ENCODE measurements around the gene PLEKHA8.

Gene PLEKHA8

GRCh38 chr7:30157204-30157603 is 129.0 kb downstream of the PLEKHA8 start:
- in situ Hi-C loops (cut with HindIII; ENCODE audit: low sequenced_read_pairs) = no loop called here
- TF ChIP-seq, protein P1, sequence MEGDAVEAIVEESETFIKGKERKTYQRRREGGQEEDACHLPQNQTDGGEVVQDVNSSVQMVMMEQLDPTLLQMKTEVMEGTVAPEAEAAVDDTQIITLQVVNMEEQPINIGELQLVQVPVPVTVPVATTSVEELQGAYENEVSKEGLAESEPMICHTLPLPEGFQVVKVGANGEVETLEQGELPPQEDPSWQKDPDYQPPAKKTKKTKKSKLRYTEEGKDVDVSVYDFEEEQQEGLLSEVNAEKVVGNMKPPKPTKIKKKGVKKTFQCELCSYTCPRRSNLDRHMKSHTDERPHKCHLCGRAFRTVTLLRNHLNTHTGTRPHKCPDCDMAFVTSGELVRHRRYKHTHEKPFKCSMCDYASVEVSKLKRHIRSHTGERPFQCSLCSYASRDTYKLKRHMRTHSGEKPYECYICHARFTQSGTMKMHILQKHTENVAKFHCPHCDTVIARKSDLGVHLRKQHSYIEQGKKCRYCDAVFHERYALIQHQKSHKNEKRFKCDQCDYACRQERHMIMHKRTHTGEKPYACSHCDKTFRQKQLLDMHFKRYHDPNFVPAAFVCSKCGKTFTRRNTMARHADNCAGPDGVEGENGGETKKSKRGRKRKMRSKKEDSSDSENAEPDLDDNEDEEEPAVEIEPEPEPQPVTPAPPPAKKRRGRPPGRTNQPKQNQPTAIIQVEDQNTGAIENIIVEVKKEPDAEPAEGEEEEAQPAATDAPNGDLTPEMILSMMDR (IDR thresholded peaks at IDR 0.05; ENCODE audit: low read depth, low read length) = no peak
- H3K4me3 ChIP-seq (ENCODE audit: low read depth, low read length) = no peak overlapping the region
- DNase-seq (ENCODE audit: low read depth, low spot score) = no peak

DNA sequence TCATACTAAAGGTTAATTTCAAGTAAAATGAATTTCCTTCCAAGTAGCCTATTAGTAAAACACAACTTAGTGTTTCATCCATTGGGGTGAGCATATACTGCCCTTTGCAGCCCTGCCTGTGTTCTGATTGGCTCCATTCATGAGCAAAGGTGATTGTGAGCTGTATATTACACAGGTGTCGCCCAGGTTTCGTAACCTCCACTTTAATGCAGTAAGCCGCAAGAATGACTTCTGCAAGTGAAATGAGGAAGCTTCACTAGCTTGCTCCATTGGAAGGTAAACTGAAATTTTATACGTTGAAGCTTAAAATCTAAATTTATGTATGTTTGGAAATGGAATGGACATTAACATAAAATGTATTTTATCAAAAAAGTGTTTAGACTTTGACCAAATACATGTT is 131.0 kb downstream of the PLEKHA8 start:
- in situ Hi-C loops (cut with HindIII; ENCODE audit: low sequenced_read_pairs) = no loop called here
- TF ChIP-seq, protein P1 (IDR thresholded peaks at IDR 0.05; ENCODE audit: low read depth, low read length) = no peak
- no peak overlapping the region for H3K4me3 ChIP-seq (ENCODE audit: low read depth, low read length)
- no peak for DNase-seq (ENCODE audit: low read depth, low spot score)

GRCh38 chr7:30159698-30160143 is 131.5 kb downstream of the PLEKHA8 start:
- in situ Hi-C loops (cut with HindIII; ENCODE audit: low sequenced_read_pairs) = no loop called here
- DNase-seq (ENCODE audit: low read depth, low spot score) = peak; percentile 49
- TF ChIP-seq, protein P1 (IDR thresholded peaks at IDR 0.05; ENCODE audit: low read depth, low read length) = peak; percentile 18
- H3K4me3 ChIP-seq (ENCODE audit: low read depth, low read length) = no peak overlapping the region

DNA sequence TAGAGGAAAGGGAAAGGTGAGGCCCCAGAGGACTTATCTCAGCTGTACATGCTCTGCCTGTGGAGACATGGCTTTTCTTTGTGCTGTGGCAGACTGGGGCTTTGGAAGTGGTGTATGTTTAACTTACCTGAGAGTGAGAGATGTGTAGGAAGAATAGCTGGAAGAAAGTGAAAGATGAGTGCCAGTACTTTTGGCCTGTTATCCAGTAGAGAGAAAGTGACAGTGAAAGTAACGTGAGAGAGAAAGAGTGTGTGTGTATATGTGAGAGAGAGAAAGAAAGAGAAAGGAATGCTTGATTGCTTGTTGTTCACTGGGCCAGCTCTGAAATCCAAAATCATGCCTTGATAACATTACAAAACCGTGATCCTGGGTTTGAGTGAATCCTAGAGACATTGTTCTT is 132.1 kb downstream of the PLEKHA8 start:
- in situ Hi-C loops (cut with HindIII; ENCODE audit: low sequenced_read_pairs) = no loop called here
- H3K4me3 ChIP-seq (ENCODE audit: low read depth, low read length) = no peak overlapping the region
- DNase-seq (ENCODE audit: low read depth, low spot score) = no peak
- TF ChIP-seq, protein P1 (IDR thresholded peaks at IDR 0.05; ENCODE audit: low read depth, low read length) = no peak

GRCh38 chr7:30162133-30162532 is 133.9 kb downstream of the PLEKHA8 start:
- TF ChIP-seq, protein P1 (IDR thresholded peaks at IDR 0.05; ENCODE audit: low read depth, low read length) = no peak

DNA sequence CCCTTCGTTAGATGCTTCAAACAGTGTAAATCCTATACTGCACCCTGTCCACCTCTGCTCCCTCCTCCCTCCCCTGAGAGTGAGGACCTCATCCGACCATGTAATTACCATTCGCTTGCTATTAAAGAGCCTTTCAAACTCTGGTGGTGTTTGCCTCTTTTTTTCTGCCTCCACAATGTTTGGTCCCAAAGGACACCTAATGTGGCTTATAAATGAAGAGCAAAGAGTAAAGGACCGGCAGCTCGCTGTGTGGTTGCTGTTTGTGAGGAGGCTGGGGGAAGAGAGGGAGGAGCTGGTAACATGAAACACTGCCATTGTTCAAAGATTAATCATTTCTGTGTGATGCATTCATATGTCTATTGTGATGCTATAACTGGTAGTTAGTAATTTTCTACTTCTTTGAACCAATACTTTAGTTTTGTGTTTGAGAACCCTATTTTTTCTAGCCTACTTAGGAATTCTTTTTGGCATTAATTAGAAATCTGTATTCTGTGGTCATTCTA is 134.5 kb downstream of the PLEKHA8 start:
- no peak overlapping the region for H3K4me3 ChIP-seq (ENCODE audit: low read depth, low read length)
- DNase-seq (ENCODE audit: low read depth, low spot score) = peak; percentile 52
- TF ChIP-seq, protein P1 (IDR thresholded peaks at IDR 0.05; ENCODE audit: low read depth, low read length) = no peak
- in situ Hi-C loops (cut with HindIII; ENCODE audit: low sequenced_read_pairs) = no loop called here

More at GRCh38 chr7:30162133-30162532, 133.9 kb downstream of the PLEKHA8 start:
- H3K4me3 ChIP-seq (ENCODE audit: low read depth, low read length) = no peak overlapping the region
- in situ Hi-C loops (cut with HindIII; ENCODE audit: low sequenced_read_pairs) = no loop called here
- no peak for DNase-seq (ENCODE audit: low read depth, low spot score)
